Aorta (tissue), 5 donors: ENCODE data around the gene CYB561D2. TPM values are rescaled to one million over a fixed set of nuclear protein-coding genes. Genes with fewer than 3 reads are reported as not detected.
"Not testable (repeated sequence)": the region's sequence is repeated elsewhere in the genome, so short reads cannot be mapped to it uniquely, and the experiment has no call there.

Experiments used
- ATAC-seq: fragments of 200-7000 bp; cut with Tn5 transposase; one replicate; pipeline ENCODE4 v1.9.1; 2022; ENCODE audit warnings: moderate library complexity; ENCODE audit not compliant: low FRiP score
- DNase-seq, 2 donors: peaks; one replicate each; pipeline ENCODE4 v3.0.0-alpha.2; 2020
- H3K27ac ChIP-seq, 2 donors: one replicate each; pipeline ENCODE4 v1.5.1; 2013; ENCODE audit warnings: low read length in 2 of 2, mild to moderate bottlenecking in 2 of 2, moderate library complexity in 2 of 2, control low read depth in 1 of 2, inconsistent platforms in 1 of 2, low read depth in 1 of 2
- H3K27me3 ChIP-seq, 2 donors: one replicate each; pipeline ENCODE4 v1.6.1; 2013; ENCODE audit warnings: control low read depth in 1 of 2, low read length in 1 of 2, mild to moderate bottlenecking in 1 of 2, moderate library complexity in 1 of 2; ENCODE audit not compliant: insufficient read depth in 2 of 2, control insufficient read depth in 1 of 2
- H3K36me3 ChIP-seq, 2 donors: one replicate each; pipeline ENCODE4 v1.6.1; 2013; ENCODE audit warnings: control low read depth in 1 of 2, low read length in 1 of 2, mild to moderate bottlenecking in 1 of 2; ENCODE audit not compliant: insufficient read depth in 2 of 2, control insufficient read depth in 1 of 2
- H3K4me1 ChIP-seq, 2 donors: one replicate each; pipeline ENCODE4 v1.6.1; 2013; ENCODE audit warnings: low read length in 2 of 2, control low read depth in 1 of 2, mild to moderate bottlenecking in 1 of 2, moderate library complexity in 1 of 2; ENCODE audit not compliant: insufficient read depth in 2 of 2, control insufficient read depth in 1 of 2
- H3K4me3 ChIP-seq, 2 donors: one replicate each; pipeline ENCODE4 v1.5.1; 2013; ENCODE audit warnings: low read length in 2 of 2, control low read depth in 1 of 2, mild to moderate bottlenecking in 1 of 2
- H3K9me3 ChIP-seq: one replicate; pipeline ENCODE4 v1.6.1; 2013; ENCODE audit warnings: mild to moderate bottlenecking, low read length; ENCODE audit not compliant: control insufficient read depth
- WGBS, 2 donors: extraction: QIAGEN DNeasy Blood & Tissue Kit; methylation state at CpG; one replicate each; pipeline ENCODE4 v1.1.7; 2013; 5-methylcytosine and 5-hydroxymethylcytosine counted together
- intact Hi-C, 2 donors: fragments of 100-400 bp; cut with DNase I; formaldehyde crosslinking; loops; one replicate each; pipeline versions ENCODE4 v1.14.2 to v1.15.0; 2022
- long read RNA-seq, 2 donors: library from polyadenylated mRNA; unstranded; transcript quantifications; one replicate each; pipeline ENCODE4 v2.0.0, GENCODE V29; 2020 to 2021
- polyA plus RNA-seq, 2 donors: library from polyadenylated mRNA; stranded (reverse); fragments of 200-250 nt; gene quantifications; one replicate each; pipeline ENCODE4 v1.2.3, GENCODE V29; 2013
- total RNA-seq, 2 donors: library from RNA; stranded (reverse); fragmentation: NEBNext Ultra II Directional; extraction: Animal tissue kit (Norgen Biotek cat#: 25700); gene quantifications; one replicate each; pipeline ENCODE4 v1.2.1, GENCODE V29; 2021
- donor health status: healthy with polysubstance abuse.
- donor health status: Bipolar disorder and iron deficiency.
- donor health status: DM: no; HTN: no; CAD: no.
- donor health status: DM: no; HTN: no; CAD: no.
- donor health status: DM: yes; HTN: yes; CAD: no.

The CYB561D2 gene
- total RNA-seq (10 to 100 TPM in 1 of 2 donors, 1 to 10 TPM in 1; 7.9 to 12.2 TPM), polyA plus RNA-seq (10 to 100 TPM in 1 of 2 donors, 1 to 10 TPM in 1; 6.8 to 14.4 TPM)
- long read RNA-seq, donor 1, transcript CYB561D2-205 (4 exons, 1,319 nt), result major isoform, 11 of 28 reads
- long read RNA-seq, donor 1, transcript CYB561D2-202 (3 exons, 1,533 nt), result minor isoform, 5 of 28 reads
- long read RNA-seq, donor 1, partial matches to known transcripts, result 0 of 28 reads
- long read RNA-seq, donor 1, other reads (novel, unspliced or antisense), result 8 of 28 reads
- long read RNA-seq, donor 2, partial matches to known transcripts, result 0 of 6 reads
- long read RNA-seq, donor 2, other reads (novel, unspliced or antisense), result 4 of 6 reads

GRCh38 chr3:50350527-50351322 lies at the start of gene CYB561D2, which contains the start of gene NPRL2:
TSS of gene CYB561D2 (plus strand) at chr3:50350862. CDS start at chr3:50351434, 572 bp downstream.
TSS of gene NPRL2 (minus strand) at chr3:50350775. CDS start at chr3:50350652, 123 bp downstream.
- intact Hi-C loops, result loop anchor here in 1 of 2 donors (5.0 to 10.0 kb wide), 2 partner anchors 262 to 1044 kb away; partner anchors contain the start of genes CISH and RBM15B
- peaks cover 0 to 5% of the 10 kb centered on the region in 2 donors for H3K36me3 ChIP-seq
- peak within 1 kb of the TSS in 1 of 2 donors; percentile 75 for H3K27ac ChIP-seq
- DNase-seq (peak; percentile 99), ATAC-seq (peak; percentile 95)
- peak within 1 kb of the TSS; percentile 15 to 51 for H3K4me3 ChIP-seq
- WGBS, 2 donors, result 0% methylated on average over 64 of the region's 64 CpGs
- H3K4me1 ChIP-seq, result no peaks in the 10 kb centered on the region
- no peaks in the 10 kb centered on the region for H3K27me3 ChIP-seq
- no peaks in the 10 kb centered on the region for H3K9me3 ChIP-seq

- no peak for ATAC-seq
- no peak overlapping the region for H3K4me3 ChIP-seq
- H3K9me3 ChIP-seq, result no peaks in the 10 kb centered on the region
- no peaks in the 10 kb centered on the region for H3K4me1 ChIP-seq
- intact Hi-C loops, result no loop called here
- no peaks in the 10 kb centered on the region for H3K36me3 ChIP-seq
- 86 to 89% methylated on average over 32 of the region's 32 CpGs for WGBS, 2 donors
- no peak overlapping the region for H3K27ac ChIP-seq
- H3K27me3 ChIP-seq, result no peaks in the 10 kb centered on the region
- peak in 1 of 2 donors; percentile 48 for DNase-seq
Observed at GRCh38 chr3:50302095-50303012, 48.3 kb upstream of the CYB561D2 start.

GRCh38 chr3:50303013-50303815 lies 47.4 kb upstream of the CYB561D2 start, which contains the start of gene HYAL1:
TSS of gene HYAL1 (minus strand) at chr3:50303574. CDS start at chr3:50302956, 618 bp downstream.
- no peaks in the 10 kb centered on the region for H3K4me1 ChIP-seq
- WGBS, 2 donors, result 68 to 71% methylated on average over 14 of the region's 14 CpGs
- H3K27ac ChIP-seq, result no peak within 1 kb of the TSS
- H3K9me3 ChIP-seq, result no peaks in the 10 kb centered on the region
- intact Hi-C loops, result no loop called here
- no peaks in the 10 kb centered on the region for H3K36me3 ChIP-seq
- peak; percentile 57 to 83 for DNase-seq
- peak; percentile 28 for ATAC-seq
- H3K4me3 ChIP-seq, result no peak within 1 kb of the TSS
- no peaks in the 10 kb centered on the region for H3K27me3 ChIP-seq

- H3K9me3 ChIP-seq, result no peaks in the 10 kb centered on the region
- no peaks in the 10 kb centered on the region for H3K36me3 ChIP-seq
- intact Hi-C loops, result no loop called here
- H3K4me1 ChIP-seq, result no peaks in the 10 kb centered on the region
- ATAC-seq (no peak), DNase-seq (no peak)
- H3K4me3 ChIP-seq, result no peak overlapping the region
- H3K27ac ChIP-seq, result no peak overlapping the region
- no peaks in the 10 kb centered on the region for H3K27me3 ChIP-seq
Observed at GRCh38 chr3:50304601-50305000, 46.1 kb upstream of the CYB561D2 start.

GRCh38 chr3:50312041-50312440 lies 38.6 kb upstream of the CYB561D2 start:
- H3K4me1 ChIP-seq, H3K36me3 ChIP-seq, H3K27ac ChIP-seq, ATAC-seq, H3K27me3 ChIP-seq, intact Hi-C loops, H3K9me3 ChIP-seq, H3K4me3 ChIP-seq: not testable (repeated sequence)
- DNase-seq, result peak in 1 of 2 donors; percentile 42
- WGBS, 2 donors, result 86 to 87% methylated on average over 13 to 32 of the region's 32 CpGs

GRCh38 chr3:50314342-50314741 lies 36.3 kb upstream of the CYB561D2 start:
- Histone ChIP-seq H3K27ac (no peak overlapping the region), H3K4me3 (no peak overlapping the region), H3K9me3 (no peaks in the 10 kb centered on the region), H3K27me3 (no peaks in the 10 kb centered on the region), H3K4me1 (no peaks in the 10 kb centered on the region), H3K36me3 (no peaks in the 10 kb centered on the region)
- ATAC-seq (no peak), DNase-seq (peak in 1 of 2 donors; percentile 30)
- WGBS, 2 donors, result 61 to 67% methylated on average over 3 of the region's 3 CpGs
- intact Hi-C loops, result no loop called here

GRCh38 chr3:50314816-50315215 lies 35.8 kb upstream of the CYB561D2 start:
- Histone ChIP-seq H3K27me3 (no peaks in the 10 kb centered on the region), H3K36me3 (no peaks in the 10 kb centered on the region), H3K27ac (no peak overlapping the region), H3K4me3 (no peak overlapping the region), H3K9me3 (no peaks in the 10 kb centered on the region), H3K4me1 (no peaks in the 10 kb centered on the region)
- DNase-seq (peak in 1 of 2 donors; percentile 25), ATAC-seq (no peak)
- 96 to 100% methylated on average over 4 of the region's 4 CpGs for WGBS, 2 donors
- intact Hi-C loops, result no loop called here
